ENCODE data around the gene NAGS. TPM values are rescaled to one million over a fixed set of nuclear protein-coding genes. Genes with fewer than 3 reads are reported as not detected.

NAGS gene
- total RNA-seq, 1 experiment from 2014 or later, result 3.7 TPM

DNA sequence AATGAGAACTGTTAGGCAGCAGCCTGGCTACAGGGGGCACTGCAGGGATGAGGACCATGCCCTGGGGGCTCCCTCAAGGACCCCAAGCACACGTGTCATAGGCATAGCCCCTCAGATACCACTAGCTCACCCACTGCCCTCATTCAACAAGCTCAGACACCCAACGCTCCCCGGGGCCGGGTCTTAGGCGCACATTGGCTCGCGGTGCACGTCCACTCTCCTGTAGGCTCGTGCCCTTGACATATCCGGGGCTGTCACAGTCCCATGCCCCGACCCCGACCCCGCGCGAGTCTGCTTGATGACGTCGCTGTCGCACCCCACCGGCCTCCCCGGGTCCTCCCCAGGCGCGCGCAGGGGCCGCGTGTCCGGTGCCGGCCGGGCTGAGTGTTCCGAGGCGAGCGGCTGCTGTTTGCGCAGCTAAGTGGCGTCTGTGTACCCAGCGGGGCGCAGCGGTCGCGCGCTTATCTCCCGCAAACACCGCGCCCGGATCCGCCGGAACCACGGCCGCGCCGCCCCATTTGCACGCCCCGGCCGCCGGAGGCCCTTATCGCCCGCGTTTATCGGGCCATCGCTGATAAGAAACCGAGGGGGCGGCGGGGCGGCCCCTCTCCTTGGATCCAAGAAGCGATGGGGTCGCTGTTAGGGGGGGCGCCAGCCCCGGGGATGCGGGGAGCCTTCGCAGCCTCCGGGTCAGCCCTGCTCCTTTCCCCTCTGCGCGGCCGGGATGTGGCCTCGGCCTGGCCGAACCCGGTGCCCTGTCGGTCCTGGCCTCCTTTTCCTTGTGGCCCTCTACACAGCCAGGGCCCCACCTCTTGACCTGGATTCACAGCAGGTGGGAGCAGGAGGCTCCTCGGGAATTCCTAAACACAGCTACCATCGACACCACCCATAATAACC lies 20.7 kb upstream of the NAGS start:
- Mint-ChIP-seq H3K27me3 (ENCODE audit: low read depth) (peaks cover 47% of the 10 kb centered on the region), H3K9me3 (no peaks in the 10 kb centered on the region), H3K4me1 (peaks cover 11 to 22% of the 10 kb centered on the region in 2 experiments), H3K36me3 (ENCODE audit: insufficient read depth in 1 of 3, low read depth in 3 of 3) (no peaks in the 10 kb centered on the region; a peak in 1 of 7 replicates), H3K27ac (no peak overlapping the region), H3K4me3 (peak overlapping the region; percentile 73 to 84)
- Histone ChIP-seq H4K8ac (replicated peaks; ENCODE audit: insufficient read length, low read depth, low read length) (no peak overlapping the region), H2BK20ac (ENCODE audit: low read depth, low read length, poor library complexity, severe bottlenecking) (no peak overlapping the region), H3K9ac (ENCODE audit: extremely low read depth, insufficient read length, low read length) (no peak overlapping the region), H3K27me3 (ENCODE audit: insufficient read depth, low read length) (peaks cover 3% of the 10 kb centered on the region; the same call in 1 of the 2 replicates), H4K20me1 (ENCODE audit: control insufficient read depth, insufficient read depth, insufficient read length) (no peaks in the 10 kb centered on the region), H3K79me2 (ENCODE audit: insufficient read depth, low read length) (no peaks in the 10 kb centered on the region), H3K14ac (ENCODE audit: insufficient read depth, low read length) (no peak overlapping the region), H3K4me2 (ENCODE audit: insufficient read depth, insufficient read length, low read length) (peak overlapping the region; percentile 35), H3K23me2 (ENCODE audit: insufficient read length, low read depth, low read length, poor library complexity, severe bottlenecking) (peaks cover 5% of the 10 kb centered on the region), H2BK120ac (ENCODE audit: low read depth, low read length, poor library complexity, severe bottlenecking) (no peak overlapping the region), H3K4ac (ENCODE audit: low read depth, low read length) (no peak overlapping the region), H2BK12ac (ENCODE audit: insufficient read length, low read depth, low read length) (no peak overlapping the region), H4K5ac (ENCODE audit: insufficient read length, low read depth, low read length) (no peak overlapping the region), H3K56ac (ENCODE audit: insufficient read length, low read depth, low read length) (no peak overlapping the region), H3K27ac (ENCODE audit: insufficient read length, low read depth, low read length) (no peak overlapping the region), H2BK5ac (ENCODE audit: insufficient read length, low read length) (no peak overlapping the region), H2AK5ac (ENCODE audit: insufficient read length, low read length) (no peak overlapping the region), H3T11ph (ENCODE audit: low read length) (no peak overlapping the region), H3K9me3 (ENCODE audit: control insufficient read depth, low read depth, low read length) (no peaks in the 10 kb centered on the region), H3K18ac (ENCODE audit: insufficient read length, low read depth, low read length) (no peak overlapping the region), H3K79me1 (ENCODE audit: insufficient read depth, low read depth, low read length, poor library complexity, severe bottlenecking) (no peaks in the 10 kb centered on the region), H4K91ac (ENCODE audit: insufficient read length, low read depth, low read length) (no peak overlapping the region), H2AFZ (ENCODE audit: low read length) (peak overlapping the region; percentile 69), H3K23ac (ENCODE audit: insufficient read length, low read depth, low read length) (no peak overlapping the region), H2BK15ac (ENCODE audit: low read depth, low read length) (no peak overlapping the region), H3K4me1 (ENCODE audit: insufficient read depth, low read length) (no peaks in the 10 kb centered on the region; the same call in 1 of the 2 replicates)
- WGBS (ENCODE audit: extremely low coverage, insufficient read length, low lambda C conversion rate), result no CpG with 5 or more reads among the region's 78 CpGs
- TF ChIP-seq, protein P1, sequence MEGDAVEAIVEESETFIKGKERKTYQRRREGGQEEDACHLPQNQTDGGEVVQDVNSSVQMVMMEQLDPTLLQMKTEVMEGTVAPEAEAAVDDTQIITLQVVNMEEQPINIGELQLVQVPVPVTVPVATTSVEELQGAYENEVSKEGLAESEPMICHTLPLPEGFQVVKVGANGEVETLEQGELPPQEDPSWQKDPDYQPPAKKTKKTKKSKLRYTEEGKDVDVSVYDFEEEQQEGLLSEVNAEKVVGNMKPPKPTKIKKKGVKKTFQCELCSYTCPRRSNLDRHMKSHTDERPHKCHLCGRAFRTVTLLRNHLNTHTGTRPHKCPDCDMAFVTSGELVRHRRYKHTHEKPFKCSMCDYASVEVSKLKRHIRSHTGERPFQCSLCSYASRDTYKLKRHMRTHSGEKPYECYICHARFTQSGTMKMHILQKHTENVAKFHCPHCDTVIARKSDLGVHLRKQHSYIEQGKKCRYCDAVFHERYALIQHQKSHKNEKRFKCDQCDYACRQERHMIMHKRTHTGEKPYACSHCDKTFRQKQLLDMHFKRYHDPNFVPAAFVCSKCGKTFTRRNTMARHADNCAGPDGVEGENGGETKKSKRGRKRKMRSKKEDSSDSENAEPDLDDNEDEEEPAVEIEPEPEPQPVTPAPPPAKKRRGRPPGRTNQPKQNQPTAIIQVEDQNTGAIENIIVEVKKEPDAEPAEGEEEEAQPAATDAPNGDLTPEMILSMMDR (conservative IDR thresholded peaks at IDR 0.05), result peak; percentile 77
- peak; percentile 76 for DNase-seq
